KMS-11 (cell line): ENCODE results near the gene EPC1.

Experiments
- H2AFZ ChIP-seq: fragments of 200-600 bp; sonication (generic); 2 replicates; pipeline ENCODE4 v1.6.1; 2016; ENCODE audit warnings: antibody characterized with exemption, mixed run types, low read depth
- H3K27ac ChIP-seq: fragments of 200-600 bp; sonication (generic); 2 replicates; pipeline ENCODE4 v1.6.1; 2016; ENCODE audit warnings: mild to moderate bottlenecking, mixed run types
- H3K27me3 ChIP-seq: fragments of 200-600 bp; sonication (generic); 2 replicates; pipeline ENCODE4 v1.6.1; 2017; ENCODE audit warnings: mild to moderate bottlenecking, low read depth, mixed run types, moderate library complexity; ENCODE audit not compliant: insufficient read depth
- H3K36me3 ChIP-seq: fragments of 200-600 bp; sonication (generic); 2 replicates; pipeline ENCODE4 v1.6.1; 2017; ENCODE audit warnings: mild to moderate bottlenecking, mixed run types; ENCODE audit not compliant: insufficient read depth
- H3K4me1 ChIP-seq: fragments of 200-600 bp; sonication (generic); 2 replicates; pipeline ENCODE4 v1.6.1; 2016; ENCODE audit warnings: mild to moderate bottlenecking, low read depth, mixed run types; ENCODE audit not compliant: poor library complexity, severe bottlenecking
- H3K4me2 ChIP-seq: fragments of 200-600 bp; sonication (generic); 2 replicates; pipeline ENCODE4 v1.7.0; 2016; ENCODE audit warnings: mild to moderate bottlenecking, mixed run types
- H3K4me3 ChIP-seq: fragments of 200-600 bp; sonication (generic); IDR thresholded peaks from 2 replicates; pipeline ENCODE4 v1.6.1; 2017; ENCODE audit warnings: low read depth, low read length, mixed read lengths; ENCODE audit not compliant: insufficient read depth
- H3K79me2 ChIP-seq: fragments of 200-600 bp; sonication (generic); 2 replicates; pipeline ENCODE4 v1.6.1; 2016; ENCODE audit warnings: low read depth, mixed run types; ENCODE audit not compliant: insufficient read depth
- H3K9ac ChIP-seq: fragments of 200-600 bp; sonication (generic); 2 replicates; pipeline ENCODE4 v1.6.1; 2016; ENCODE audit warnings: mild to moderate bottlenecking, mixed run types
- H4K20me1 ChIP-seq: fragments of 200-600 bp; sonication (generic); 2 replicates; pipeline ENCODE4 v1.6.1; 2016; ENCODE audit warnings: mild to moderate bottlenecking, mixed run types; ENCODE audit not compliant: insufficient read depth
- CTCF ChIP-seq: fragments of 200-600 bp; sonication (generic); conservative IDR thresholded peaks from 2 replicates; pipeline ENCODE4 v1.6.1; 2017; ENCODE audit warnings: low read depth, mild to moderate bottlenecking, antibody characterized with exemption, low read length, moderate library complexity, mixed read lengths

EPC1 gene

DNA sequence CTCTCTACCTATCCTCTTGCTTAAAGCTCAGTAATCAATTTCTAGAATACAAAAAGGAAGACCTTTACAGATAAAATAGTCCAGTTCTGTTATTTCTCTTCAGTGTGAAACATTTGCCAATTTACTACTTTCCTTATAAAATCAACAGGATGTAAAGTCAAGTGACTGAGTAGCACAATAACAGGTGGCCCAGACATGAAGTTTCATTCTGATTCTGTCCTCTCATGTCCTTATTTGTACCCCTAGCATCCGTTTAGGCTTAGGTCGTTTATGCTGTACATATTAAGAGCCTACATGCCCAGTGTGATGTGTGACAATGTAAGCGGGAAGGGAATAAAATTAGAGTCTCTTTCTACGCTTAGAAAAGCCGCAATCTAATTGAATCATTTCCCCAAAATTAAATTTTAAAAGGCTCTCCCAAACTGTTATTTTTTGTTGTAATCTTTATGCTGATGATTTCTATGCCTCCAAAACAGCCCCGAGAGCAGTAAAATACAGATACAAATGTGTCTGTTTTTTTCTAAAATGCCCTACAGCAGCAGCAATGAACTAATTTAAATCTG, 29.1 kb downstream of the EPC1 start:
- H2AFZ ChIP-seq: no peak overlapping the region
- H3K9ac ChIP-seq: no peak overlapping the region; the same call in 1 of the 2 replicates
- no peaks in the 10 kb centered on the region for H3K36me3 ChIP-seq
- peaks cover 99% of the 10 kb centered on the region for H3K79me2 ChIP-seq
- H3K4me1 ChIP-seq: peaks cover 66% of the 10 kb centered on the region
- peaks cover 47% of the 10 kb centered on the region for H4K20me1 ChIP-seq
- H3K27me3 ChIP-seq: no peaks in the 10 kb centered on the region
- no peak for TF ChIP-seq CTCF
- H3K4me3 ChIP-seq: no peak overlapping the region
- peak overlapping the region; percentile 13; the same call in 1 of the 2 replicates for H3K27ac ChIP-seq
- peak overlapping the region; percentile 31 for H3K4me2 ChIP-seq

DNA sequence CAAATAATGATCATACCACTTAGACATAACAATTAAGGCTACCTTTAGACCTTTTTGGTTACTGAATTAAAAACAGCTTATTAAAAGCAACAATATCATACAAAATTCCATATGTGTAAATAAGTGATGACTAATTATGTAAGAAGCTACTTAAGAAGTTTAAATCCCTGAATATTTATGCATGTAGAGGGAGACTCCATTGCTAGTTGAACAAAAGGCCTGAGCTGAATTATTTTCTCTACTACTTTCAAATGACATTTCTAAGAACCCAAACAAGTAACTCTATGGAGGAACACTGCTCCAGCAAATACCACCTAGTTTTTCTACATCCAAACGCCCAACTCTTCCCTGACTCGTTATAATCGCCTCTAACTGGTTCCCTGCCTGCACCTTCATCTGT, 31.5 kb downstream of the EPC1 start:
- Histone ChIP-seq H3K79me2 (peaks cover 99% of the 10 kb centered on the region), H3K36me3 (no peaks in the 10 kb centered on the region), H3K4me3 (no peak overlapping the region), H3K4me1 (peaks cover 60% of the 10 kb centered on the region), H3K4me2 (no peak overlapping the region), H3K9ac (no peak overlapping the region), H3K27me3 (no peaks in the 10 kb centered on the region), H4K20me1 (peaks cover 50% of the 10 kb centered on the region), H3K27ac (no peak overlapping the region), H2AFZ (no peak overlapping the region)
- TF ChIP-seq CTCF: no peak

GRCh38 chr10:32314588-32314987, 32.4 kb downstream of the EPC1 start:
- no peak overlapping the region for H3K4me2 ChIP-seq
- H3K27ac ChIP-seq: no peak overlapping the region
- H3K79me2 ChIP-seq: peaks cover 99% of the 10 kb centered on the region
- no peak for TF ChIP-seq CTCF
- peaks cover 52% of the 10 kb centered on the region for H3K4me1 ChIP-seq
- H3K4me3 ChIP-seq: no peak overlapping the region
- H2AFZ ChIP-seq: no peak overlapping the region
- H3K27me3 ChIP-seq: no peaks in the 10 kb centered on the region
- no peak overlapping the region for H3K9ac ChIP-seq
- no peaks in the 10 kb centered on the region for H3K36me3 ChIP-seq
- peaks cover 52% of the 10 kb centered on the region for H4K20me1 ChIP-seq

DNA sequence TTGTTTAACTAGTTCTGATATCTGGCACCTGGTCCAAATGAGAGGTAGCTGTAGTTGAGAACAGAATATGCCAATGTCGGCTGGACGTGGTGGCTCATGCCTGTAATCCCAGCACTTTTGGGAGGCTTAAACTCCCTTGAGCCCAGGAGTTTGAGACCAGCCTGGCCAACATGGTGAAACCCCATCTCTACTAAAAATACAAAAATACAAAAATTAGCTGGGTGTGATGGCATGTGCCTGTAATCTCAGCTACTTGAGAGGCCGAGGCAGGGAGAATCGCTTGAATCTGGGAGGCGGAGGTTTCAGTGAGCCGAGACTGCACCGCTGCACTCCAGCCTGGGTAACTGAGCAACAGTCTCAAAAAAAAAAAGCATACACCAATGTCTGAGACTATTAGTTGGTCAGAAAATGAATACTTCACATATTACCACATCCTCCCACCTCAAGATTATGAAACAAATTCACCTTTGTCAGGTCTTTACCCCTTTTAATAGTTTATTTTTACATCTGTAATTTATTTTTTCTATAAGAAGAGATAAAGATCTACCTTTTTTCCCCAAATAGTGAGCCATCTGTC, 38.8 kb downstream of the EPC1 start:
- no peak for TF ChIP-seq CTCF
- no peak overlapping the region for H3K4me3 ChIP-seq
- H3K27me3 ChIP-seq: no peaks in the 10 kb centered on the region
- H3K79me2 ChIP-seq: peaks cover 92% of the 10 kb centered on the region
- H3K9ac ChIP-seq: no peak overlapping the region
- H4K20me1 ChIP-seq: peaks cover 25% of the 10 kb centered on the region; the same call in 1 of the 2 replicates
- H3K27ac ChIP-seq: no peak overlapping the region
- H3K36me3 ChIP-seq: peaks cover 4% of the 10 kb centered on the region; the same call in 1 of the 2 replicates
- no peak overlapping the region for H2AFZ ChIP-seq
- no peak overlapping the region for H3K4me2 ChIP-seq
- H3K4me1 ChIP-seq: peaks cover 3% of the 10 kb centered on the region
